HG02970 (cell line): ENCODE data around the gene PXDN.

Source experiments
- ATAC-seq: cut with Tn5 transposase; IDR thresholded peaks from one replicate; pipeline ENCODE4 v1.9.1; 2021; ENCODE audit warnings: mild to moderate bottlenecking, moderate library complexity, moderate number of reproducible peaks; ENCODE audit not compliant: unreplicated experiment, low FRiP score

Gene PXDN

DNA sequence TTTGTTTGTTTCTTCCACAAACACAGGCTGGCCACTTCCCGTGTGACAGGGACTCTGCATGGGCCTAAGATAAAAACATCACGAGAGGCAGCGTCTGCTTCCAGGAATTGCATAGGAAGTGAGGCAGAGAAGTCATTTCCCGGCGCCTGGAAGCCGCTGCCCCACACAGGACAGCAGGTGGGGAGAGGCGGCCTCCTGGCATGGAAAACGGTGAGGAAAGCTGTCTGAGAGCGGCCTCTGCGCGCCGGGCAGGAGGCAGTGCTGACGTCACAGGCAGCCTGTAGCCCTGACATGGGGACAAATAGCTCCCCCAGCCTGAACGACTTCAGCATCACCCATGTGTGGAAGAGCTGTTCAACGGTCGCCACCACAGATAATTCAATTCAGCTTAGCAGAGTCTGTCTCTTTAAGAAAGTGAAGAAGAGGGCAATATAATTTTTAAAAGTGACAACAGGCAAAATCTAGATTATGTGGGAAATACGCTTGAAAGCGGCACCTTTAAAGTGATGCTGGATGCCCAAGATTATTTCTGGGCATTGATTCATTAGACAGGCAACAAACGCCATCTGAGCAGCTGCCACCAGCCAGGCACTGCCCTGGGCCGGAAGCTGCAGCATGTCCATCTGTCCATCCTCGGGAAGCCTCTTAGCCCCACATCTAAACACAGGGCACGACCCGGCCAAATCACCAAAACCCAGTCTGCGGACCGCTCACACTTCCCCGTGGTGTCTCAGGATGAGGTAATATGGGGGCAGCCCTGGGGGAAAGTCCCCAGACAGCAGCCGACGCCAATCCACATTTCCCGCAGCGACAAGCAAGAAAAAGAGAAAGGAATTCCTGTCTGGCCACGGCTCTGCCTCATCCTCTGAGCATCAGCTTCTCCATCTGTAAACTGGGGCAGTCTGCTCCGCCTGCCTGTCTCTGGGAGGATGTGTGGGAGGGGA, 138.9 kb downstream of the PXDN start:
- ATAC-seq, result no peak

- no peak for ATAC-seq
These were observed 140.8 kb downstream of the PXDN start for GRCh38 chr2:1603521-1603920.

- ATAC-seq, result no peak
These were observed 141.3 kb downstream of the PXDN start for GRCh38 chr2:1603059-1603458.

DNA sequence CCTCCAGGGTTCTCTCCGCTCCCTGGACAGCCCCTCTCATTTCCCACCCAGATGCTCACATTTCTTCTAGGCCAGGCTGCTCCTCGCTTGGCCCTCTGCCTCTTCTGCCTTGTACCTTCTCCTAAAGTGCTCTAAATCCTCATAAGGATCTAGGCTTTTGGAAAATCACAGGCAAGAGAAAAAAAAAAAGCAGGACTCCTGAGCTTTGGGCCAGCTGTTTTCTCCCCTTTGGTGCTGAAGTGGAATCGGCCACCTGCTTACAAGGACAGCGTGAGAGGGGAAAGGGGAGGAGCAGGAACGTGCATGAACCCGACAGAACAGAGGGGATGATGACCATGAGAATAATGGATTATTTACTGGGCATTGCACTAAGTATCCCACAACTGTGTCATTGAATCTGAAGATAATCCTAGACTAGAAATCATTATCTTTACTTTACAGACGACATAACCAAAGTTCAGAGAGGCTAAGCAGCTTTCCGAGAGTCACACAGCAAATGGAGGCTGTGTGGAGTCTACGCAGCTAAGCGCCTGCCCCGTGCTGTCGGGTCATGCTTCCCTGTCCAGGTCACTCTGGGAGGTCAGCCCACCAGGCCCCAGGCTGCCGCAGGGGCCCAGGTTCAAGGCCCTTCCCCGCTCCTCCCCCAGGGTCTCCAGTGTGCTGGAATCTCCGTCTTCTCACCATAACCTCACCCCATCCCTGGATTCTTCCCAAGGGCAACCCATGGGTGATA, 141.9 kb downstream of the PXDN start:
- no peak for ATAC-seq

GRCh38 chr2:1601471-1602277, 142.6 kb downstream of the PXDN start:
- ATAC-seq, result no peak

DNA sequence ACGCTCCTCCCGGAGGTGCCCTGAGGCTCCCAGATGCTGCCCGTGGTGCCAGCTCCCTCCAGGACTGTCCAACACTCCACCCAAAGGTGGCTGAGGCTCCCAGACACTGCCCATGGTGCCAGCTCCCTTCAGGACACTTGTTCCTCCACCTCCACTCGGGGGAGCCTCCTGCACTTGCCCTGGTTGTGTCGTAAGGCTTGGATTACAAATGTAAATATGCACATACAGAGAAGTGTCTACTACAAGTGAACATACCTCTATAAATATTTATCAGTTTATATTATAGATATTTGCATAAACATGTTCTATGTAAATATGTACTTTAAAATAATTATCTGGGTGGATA, 143.3 kb downstream of the PXDN start:
- no peak for ATAC-seq

GRCh38 chr2:1600191-1601066, 143.9 kb downstream of the PXDN start:
- ATAC-seq, result no peak

- ATAC-seq, result no peak
These were observed 144.8 kb downstream of the PXDN start for GRCh38 chr2:1599301-1600085.

- ATAC-seq, result no peak
These were observed 145.5 kb downstream of the PXDN start for GRCh38 chr2:1598800-1599199.

- ATAC-seq, result no peak
These were observed 146.1 kb downstream of the PXDN start for GRCh38 chr2:1598041-1598710.

- no peak for ATAC-seq
These were observed 149.0 kb downstream of the PXDN start for GRCh38 chr2:1595274-1595673.

DNA sequence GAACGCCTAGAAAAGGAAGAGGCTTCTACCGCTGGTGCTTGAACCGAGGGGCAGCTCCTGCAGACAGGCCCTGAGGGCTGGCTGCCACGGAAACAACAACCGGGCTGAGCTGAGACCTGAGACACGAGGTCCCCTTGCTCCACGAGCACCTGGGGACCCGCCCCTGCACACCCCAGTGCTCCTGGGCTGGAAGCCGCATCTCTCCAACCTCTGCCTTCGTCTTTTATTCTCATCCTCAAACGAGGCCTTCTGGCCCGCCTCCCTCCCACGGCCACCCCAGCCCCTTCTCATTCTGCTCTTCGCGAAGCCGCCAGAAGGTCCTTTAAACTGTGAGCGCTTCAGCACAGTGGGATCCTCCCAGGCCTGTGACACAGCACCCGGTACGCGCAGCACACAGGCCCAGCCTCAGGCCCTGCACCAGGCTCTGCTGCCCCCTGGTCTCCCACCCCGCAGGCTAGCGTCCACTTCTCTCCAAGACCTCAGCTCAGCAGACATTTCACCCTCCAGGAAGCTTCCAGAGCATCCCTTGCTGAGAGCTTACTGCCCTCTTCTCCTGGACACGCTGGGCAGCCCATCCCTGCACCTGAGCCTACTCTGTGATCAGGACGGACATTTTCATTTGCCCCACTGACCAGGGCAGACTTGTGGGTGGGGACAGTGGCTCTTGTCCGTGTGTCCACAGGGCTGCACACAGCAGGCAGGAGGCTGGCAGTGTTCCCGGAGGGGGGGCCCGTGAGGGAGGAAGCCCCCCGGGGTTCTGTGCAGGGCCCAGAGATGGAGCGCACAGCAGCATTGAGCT, 149.7 kb downstream of the PXDN start:
- ATAC-seq, result no peak

DNA sequence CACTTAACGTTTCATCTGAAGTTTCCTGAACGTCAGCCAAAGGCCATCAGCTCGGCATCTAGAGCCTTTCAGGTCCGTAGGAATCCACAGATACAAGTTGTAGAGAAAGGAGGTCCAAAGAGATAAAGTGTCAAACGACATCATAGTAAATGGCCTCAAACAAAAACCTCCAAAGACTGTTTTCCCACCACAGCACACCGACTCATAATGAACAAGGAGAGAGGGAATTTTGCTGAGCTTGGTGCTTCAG, 150.3 kb downstream of the PXDN start:
- no peak for ATAC-seq

- no peak for ATAC-seq
These were observed 150.8 kb downstream of the PXDN start for GRCh38 chr2:1593371-1594122.

GRCh38 chr2:1591978-1592907, 152.1 kb downstream of the PXDN start:
- ATAC-seq, result no peak

DNA sequence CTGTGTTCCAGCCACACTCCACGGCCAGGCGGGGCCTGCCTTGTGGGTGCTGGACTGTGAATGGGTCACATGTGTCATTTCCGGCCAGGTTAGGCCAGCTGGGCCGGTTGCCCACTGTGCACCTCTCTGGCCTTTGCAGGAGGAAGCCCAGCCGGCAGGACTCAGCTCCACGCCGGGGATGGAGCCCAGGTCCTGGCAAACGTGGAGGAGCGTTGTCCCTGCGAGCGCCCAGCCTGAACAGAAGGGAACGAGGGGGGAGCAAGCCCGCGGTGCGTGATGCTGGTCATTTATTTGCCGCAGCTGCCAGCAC, 152.9 kb downstream of the PXDN start:
- no peak for ATAC-seq
